ENCODE data around the gene PSMD3. TPM values are rescaled to one million over a fixed set of nuclear protein-coding genes. Genes with fewer than 3 reads are reported as not detected.
A peak's percentile ranks its signal among the peaks of the same experiment; 100 is the strongest.

Gene PSMD3
- total and polyA plus RNA-seq, 2 of the 4 experiments (the other 2 are of a cell fraction) = 123 to 155 TPM

GRCh38 chr17:40015998-40016985 lies 35.7 kb downstream of the PSMD3 start:
- dilution Hi-C loops (cut with HindIII; ENCODE audit: low sequenced_read_pairs, unreplicated experiment) = no loop called here
- Histone ChIP-seq H2BK120ac (ENCODE audit: low read depth, low read length) (no peak overlapping the region), H4K20me1 (ENCODE audit: insufficient read depth, low read length) (no peaks in the 10 kb centered on the region), H2AK9ac (replicated peaks; ENCODE audit: low read depth, low read length, poor library complexity) (no peak overlapping the region), H3K9ac (ENCODE audit: low read depth, low read length) (no peak overlapping the region), H3K14ac (replicated peaks; ENCODE audit: low read depth, low read length) (no peak overlapping the region), H3K18ac (ENCODE audit: low read depth, low read length) (no peak overlapping the region), H2AFZ (replicated peaks; ENCODE audit: low read length, poor library complexity) (no peak overlapping the region), H3K36me3 (ENCODE audit: control insufficient read depth, insufficient read depth, low read length) (peaks cover 9% of the 10 kb centered on the region; the same call in 1 of the 2 replicates), H3K9me3 (ENCODE audit: control insufficient read depth, insufficient read depth, low read length) (no peaks in the 10 kb centered on the region), H3K27ac (ENCODE audit: insufficient read depth, low read length) (no peak overlapping the region), H4K8ac (ENCODE audit: low read depth in 2 of 2, low read length in 2 of 2) (no peak overlapping the region), H3K4ac (ENCODE audit: low read depth, low read length) (0 out of 2 replicates have a peak overlapping the region, but pooled peaks have one; percentile 1), H3K4me1 (ENCODE audit: control insufficient read depth, insufficient read depth, low read length) (peaks cover 22% of the 10 kb centered on the region), H4K91ac (ENCODE audit: insufficient read depth, low read depth, low read length) (no peak overlapping the region; the same call in 1 of the 2 replicates), H3K4me2 (ENCODE audit: low read depth, low read length) (no peak overlapping the region), H3K27me3 (ENCODE audit: control insufficient read depth, insufficient read depth, low read length) (no peaks in the 10 kb centered on the region), H3K23ac (ENCODE audit: low read depth, low read length) (no peak overlapping the region), H2AK5ac (ENCODE audit: low read depth, low read length) (peak overlapping the region; percentile 92), H3K56ac (ENCODE audit: extremely low read depth, insufficient read depth, low read length) (no peak overlapping the region), H3K4me3 (ENCODE audit: insufficient read depth, low read depth, low read length) (no peak overlapping the region), H2BK15ac (ENCODE audit: low read depth, low read length) (no peak overlapping the region), H3K79me1 (ENCODE audit: low read depth in 1 of 2, low read length in 2 of 2) (0 out of 4 replicates have a peak, but pooled peaks cover 0 to 6% of the 10 kb centered on the region in 2 experiments), H2BK5ac (ENCODE audit: low read depth, low read length, poor library complexity, severe bottlenecking) (no peak overlapping the region), H2BK20ac (ENCODE audit: low read depth, low read length) (no peak overlapping the region), H3K9me1 (ENCODE audit: insufficient read depth, low read length) (no peaks in the 10 kb centered on the region; the same call in 1 of the 2 replicates), H4K5ac (ENCODE audit: low read depth, low read length) (no peak overlapping the region)
- TF ChIP-seq CEBPB (IDR thresholded peaks at IDR 0.05; ENCODE audit: low read depth, low read length) (no peak), RFX5 (IDR thresholded peaks at IDR 0.05; ENCODE audit: low read depth, low read length) (no peak), USF2 (IDR thresholded peaks at IDR 0.05; ENCODE audit: low read depth, low read length) (no peak), POLR2A (IDR thresholded peaks at IDR 0.05; ENCODE audit: low read depth, low read length) (no peak), RCOR1 (IDR thresholded peaks at IDR 0.05; ENCODE audit: insufficient replicate concordance, low read length) (no peak)
- DNase-seq = no peak
- BruUV-seq (replicated peaks) = no TSS peak
- 66% methylated on average over 4 of the region's 26 CpGs; no CpG with 5 or more reads in 1 of the 2 experiments for WGBS, 2 experiments (ENCODE audit: extremely low coverage in 2 of 2, insufficient read length in 1 of 2)
- in situ Hi-C loops (cut with MboI; ENCODE audit: low sequenced_read_pairs) = no loop called here
- no peak for ATAC-seq (ENCODE audit: low read depth)
- POLR2A ChIA-PET (ENCODE audit: unreplicated experiment) = no interaction called here
- CTCF ChIA-PET = interaction anchor here (1.2 to 1.9 kb wide), 2 partner anchors 11 to 70 kb away, joined by 3 to 7 read pairs; no protein-coding TSS in a partner anchor
- intact Hi-C loops (cut with micrococcal nuclease) = no loop called here
